ENCODE measurements around the gene OTUD5. TPM values are rescaled to one million over a fixed set of nuclear protein-coding genes. Genes with fewer than 3 reads are reported as not detected.

Gene OTUD5
- total RNA-seq, 2 experiments from 2014 or later = 60.7 to 62.4 TPM

- H3K4me3 Mint-ChIP-seq = peak overlapping the region; percentile 78
- DNase-seq = peak; percentile 40
- no peaks in the 10 kb centered on the region for H3K27me3 Mint-ChIP-seq
- POLR2A ChIA-PET = interaction anchor here (1.0 to 7.2 kb wide), 7 partner anchors 19 to 256 kb away, joined by 3 to 51 read pairs (median 5); partner anchors contain the start of genes HDAC6, PIM2, PQBP1 and SLC35A2
- H3K36me3 Mint-ChIP-seq = peaks cover 33% of the 10 kb centered on the region
- no peaks in the 10 kb centered on the region for H3K9me3 Mint-ChIP-seq
- ATAC-seq (ENCODE audit: low read depth) = peak; percentile 30
- H3K27ac Mint-ChIP-seq = peak overlapping the region; percentile 96
- H3K4me1 Mint-ChIP-seq = peaks cover 68% of the 10 kb centered on the region
These were observed 17.7 kb downstream of the OTUD5 start for GRCh38 chrX:48939524-48940228.

GRCh38 chrX:48938721-48939425 is 18.5 kb downstream of the OTUD5 start:
- Mint-ChIP-seq H3K27me3 (no peaks in the 10 kb centered on the region), H3K27ac (peak overlapping the region; percentile 96), H3K36me3 (peaks cover 38% of the 10 kb centered on the region), H3K9me3 (no peaks in the 10 kb centered on the region), H3K4me1 (peaks cover 64% of the 10 kb centered on the region), H3K4me3 (peak overlapping the region; percentile 78)
- peak; percentile 56 for DNase-seq
- ATAC-seq (ENCODE audit: low read depth) = peak; percentile 28
- POLR2A ChIA-PET = interaction anchor here (1.0 to 7.2 kb wide), 9 partner anchors 14 to 255 kb away, joined by 3 to 51 read pairs (median 4); partner anchors contain the start of genes GRIPAP1, OTUD5, PIM2 and SLC35A2

DNA sequence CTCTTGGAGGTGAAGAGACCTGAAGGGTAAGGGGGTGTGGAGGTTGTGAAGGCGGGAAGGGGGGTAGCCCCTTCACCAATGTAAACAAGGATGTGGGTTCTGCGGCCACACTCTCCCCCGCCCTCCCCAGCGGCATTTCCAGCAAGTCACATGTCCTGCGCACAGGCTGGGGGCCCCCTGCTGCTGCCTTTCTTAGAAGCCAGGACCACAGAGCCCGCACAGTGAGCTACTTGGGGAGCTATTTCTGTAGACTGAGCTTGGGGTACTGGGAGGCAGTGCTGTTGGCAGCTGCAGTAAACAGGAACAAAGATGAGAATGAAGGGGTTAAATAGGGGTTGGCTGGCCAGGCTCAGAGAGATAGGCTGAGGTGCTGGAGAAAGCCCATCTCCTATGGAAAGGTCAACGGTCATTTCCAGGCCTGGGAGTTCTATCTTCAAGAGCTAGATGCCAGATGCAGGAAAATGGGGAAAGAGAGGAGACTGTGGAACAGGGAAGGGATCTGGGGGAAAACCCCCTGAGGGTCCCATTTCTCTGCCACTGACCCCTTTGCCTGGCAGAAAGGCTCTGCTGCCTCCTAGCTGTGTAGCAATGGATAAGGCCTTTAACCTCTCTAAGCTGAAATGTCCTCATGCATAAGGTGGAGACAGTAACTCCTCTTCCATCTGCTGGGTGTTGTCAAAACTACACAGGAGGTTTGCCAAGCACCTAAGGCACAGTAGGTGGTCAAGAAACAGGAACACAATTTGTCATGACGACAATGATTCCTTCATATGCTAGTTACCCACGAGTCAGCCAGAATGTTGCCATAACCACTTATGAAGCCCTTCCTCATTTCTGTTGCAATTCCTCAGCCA is 20.1 kb downstream of the OTUD5 start:
- POLR2A ChIA-PET = interaction anchor here (0.6 to 7.2 kb wide), 12 partner anchors 15 to 261 kb away, joined by 3 to 51 read pairs (median 4); partner anchors contain the start of genes GRIPAP1, OTUD5, PIM2 and PQBP1
- Mint-ChIP-seq H3K36me3 (peaks cover 39% of the 10 kb centered on the region), H3K9me3 (no peaks in the 10 kb centered on the region), H3K4me1 (peaks cover 57% of the 10 kb centered on the region), H3K27ac (peak overlapping the region; percentile 96), H3K27me3 (no peaks in the 10 kb centered on the region), H3K4me3 (peak overlapping the region; percentile 78)
- ATAC-seq (ENCODE audit: low read depth) = peak; percentile 83
- peak; percentile 83 for DNase-seq

- H3K36me3 Mint-ChIP-seq = peaks cover 35% of the 10 kb centered on the region
These were observed 20.9 kb downstream of the OTUD5 start for GRCh38 chrX:48936429-48937053.

GRCh38 chrX:48935301-48935670 is 22.1 kb downstream of the OTUD5 start:
- ATAC-seq (ENCODE audit: low read depth) = no peak
- Mint-ChIP-seq H3K36me3 (peaks cover 29% of the 10 kb centered on the region), H3K9me3 (no peaks in the 10 kb centered on the region), H3K4me3 (no peak overlapping the region), H3K27ac (no peak overlapping the region), H3K27me3 (no peaks in the 10 kb centered on the region), H3K4me1 (peaks cover 41% of the 10 kb centered on the region)
- DNase-seq = no peak
- POLR2A ChIA-PET = no interaction called here

More at GRCh38 chrX:48936429-48937053, 20.9 kb downstream of the OTUD5 start:
- Mint-ChIP-seq H3K4me3 (peak overlapping the region; percentile 78), H3K27me3 (no peaks in the 10 kb centered on the region), H3K27ac (peak overlapping the region; percentile 96), H3K9me3 (no peaks in the 10 kb centered on the region), H3K4me1 (peaks cover 50% of the 10 kb centered on the region)
- DNase-seq (no peak), ATAC-seq (ENCODE audit: low read depth) (no peak)
- POLR2A ChIA-PET = interaction anchor here (0.8 to 7.2 kb wide), 8 partner anchors 13 to 245 kb away, joined by 3 to 51 read pairs (median 4); partner anchors contain the start of genes OTUD5, PIM2 and SLC35A2

DNA sequence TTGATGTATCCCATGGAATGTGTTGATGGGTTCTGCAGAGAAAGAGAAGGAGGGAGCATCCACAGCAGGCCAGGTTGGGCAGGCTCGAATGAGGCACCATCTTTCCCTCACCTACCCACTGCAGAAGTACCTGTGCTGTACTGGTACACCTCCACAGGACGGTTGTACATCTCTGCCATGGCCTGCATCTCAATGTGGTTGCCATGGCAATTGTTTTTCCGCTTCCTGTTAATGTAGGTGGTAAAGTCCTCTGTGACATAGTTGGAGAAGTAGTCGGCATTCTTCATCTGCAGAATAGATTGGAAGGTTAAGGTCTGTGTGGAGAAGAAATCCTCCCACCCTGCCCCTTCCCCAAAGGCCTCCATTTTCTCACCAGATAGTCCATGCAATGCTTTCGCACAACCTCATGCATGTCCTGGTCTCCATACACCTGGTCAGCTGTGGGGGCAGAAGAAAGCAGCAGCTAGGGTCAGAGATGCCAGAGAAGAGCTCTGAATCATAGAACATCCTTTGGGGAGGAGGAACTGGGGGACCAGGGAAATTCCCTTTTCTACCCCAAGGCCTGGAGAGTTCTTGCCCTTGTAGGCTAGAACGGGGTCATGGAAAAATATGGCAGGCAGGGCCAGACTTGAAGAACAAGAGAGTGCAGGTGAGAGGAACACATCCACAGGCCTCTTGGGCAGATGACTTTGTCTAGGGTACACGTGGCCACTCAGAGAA is 22.7 kb downstream of the OTUD5 start:
- H3K36me3 Mint-ChIP-seq = peaks cover 31% of the 10 kb centered on the region
- H3K27me3 Mint-ChIP-seq = no peaks in the 10 kb centered on the region
- H3K27ac Mint-ChIP-seq = no peak overlapping the region
- H3K4me3 Mint-ChIP-seq = no peak overlapping the region
- ATAC-seq (ENCODE audit: low read depth) = no peak
- H3K9me3 Mint-ChIP-seq = no peaks in the 10 kb centered on the region
- peaks cover 37% of the 10 kb centered on the region for H3K4me1 Mint-ChIP-seq
- POLR2A ChIA-PET = no interaction called here
- no peak for DNase-seq

DNA sequence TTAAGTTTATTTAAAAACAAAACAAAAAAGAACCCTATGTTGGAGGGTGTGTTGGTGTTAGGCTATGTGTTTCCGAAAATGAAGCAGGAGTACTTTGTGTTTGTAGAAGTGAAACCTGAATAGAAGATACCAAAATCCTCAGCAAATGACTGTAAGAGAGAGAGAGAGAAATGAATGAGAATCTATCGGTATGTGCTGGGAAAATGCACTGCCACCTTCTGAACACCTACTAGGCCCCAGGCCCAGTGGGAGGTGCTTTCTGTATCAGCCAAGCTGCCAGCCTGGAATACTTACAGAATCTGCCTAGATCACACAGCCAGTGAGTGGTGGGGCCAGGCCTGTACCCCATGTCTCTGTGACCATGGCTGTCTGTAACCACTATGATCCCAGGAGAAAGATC is 23.6 kb downstream of the OTUD5 start:
- ATAC-seq (ENCODE audit: low read depth) (no peak), DNase-seq (no peak)
- no peak overlapping the region for H3K4me3 Mint-ChIP-seq
- H3K4me1 Mint-ChIP-seq = peaks cover 28% of the 10 kb centered on the region
- no peaks in the 10 kb centered on the region for H3K27me3 Mint-ChIP-seq
- POLR2A ChIA-PET = no interaction called here
- no peak overlapping the region for H3K27ac Mint-ChIP-seq
- H3K36me3 Mint-ChIP-seq = peaks cover 31% of the 10 kb centered on the region
- no peaks in the 10 kb centered on the region for H3K9me3 Mint-ChIP-seq

DNA sequence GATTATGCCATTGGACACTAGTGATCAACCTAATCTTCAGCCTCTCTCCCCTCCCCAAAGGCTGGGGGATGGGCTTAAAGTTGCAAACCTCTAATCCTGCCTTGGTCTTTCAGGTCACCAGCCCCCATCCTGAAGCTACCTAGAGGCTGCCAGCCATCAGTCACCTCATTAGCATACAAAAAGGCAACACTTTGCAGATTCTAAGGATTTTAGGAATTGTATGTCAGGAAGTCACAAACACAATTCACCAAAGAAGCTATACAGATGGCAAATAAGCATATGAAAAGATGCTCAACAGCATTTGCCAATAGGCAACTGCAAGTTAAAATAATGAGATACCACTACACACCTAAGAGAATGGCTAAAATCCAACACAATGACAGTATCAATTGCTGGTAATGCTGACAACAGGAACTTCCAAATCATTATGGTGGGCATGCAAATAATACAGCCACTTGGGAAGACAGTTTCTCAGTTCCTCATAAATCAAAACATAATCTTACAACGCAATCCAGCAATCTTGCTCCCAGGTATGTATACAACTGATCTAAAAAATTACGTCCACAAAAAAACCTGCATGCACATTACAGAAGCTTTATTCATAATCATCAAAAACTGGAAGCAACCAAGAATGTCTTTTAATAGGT is 29.5 kb downstream of the OTUD5 start:
- H3K27ac Mint-ChIP-seq = no peak overlapping the region
- H3K27me3 Mint-ChIP-seq = no peaks in the 10 kb centered on the region
- ATAC-seq (ENCODE audit: low read depth) = no peak
- DNase-seq = no peak
- POLR2A ChIA-PET = no interaction called here
- H3K9me3 Mint-ChIP-seq = no peaks in the 10 kb centered on the region
- peaks cover 16% of the 10 kb centered on the region for H3K36me3 Mint-ChIP-seq
- H3K4me3 Mint-ChIP-seq = no peak overlapping the region
- H3K4me1 Mint-ChIP-seq = peaks cover 12% of the 10 kb centered on the region

- Mint-ChIP-seq H3K9me3 (no peaks in the 10 kb centered on the region), H3K27ac (no peak overlapping the region), H3K4me1 (peaks cover 12% of the 10 kb centered on the region), H3K27me3 (no peaks in the 10 kb centered on the region), H3K36me3 (peaks cover 15% of the 10 kb centered on the region), H3K4me3 (no peak overlapping the region)
- ATAC-seq (ENCODE audit: low read depth) (no peak), DNase-seq (no peak)
- POLR2A ChIA-PET = no interaction called here
These were observed 30.3 kb downstream of the OTUD5 start for GRCh38 chrX:48927123-48927522.

DNA sequence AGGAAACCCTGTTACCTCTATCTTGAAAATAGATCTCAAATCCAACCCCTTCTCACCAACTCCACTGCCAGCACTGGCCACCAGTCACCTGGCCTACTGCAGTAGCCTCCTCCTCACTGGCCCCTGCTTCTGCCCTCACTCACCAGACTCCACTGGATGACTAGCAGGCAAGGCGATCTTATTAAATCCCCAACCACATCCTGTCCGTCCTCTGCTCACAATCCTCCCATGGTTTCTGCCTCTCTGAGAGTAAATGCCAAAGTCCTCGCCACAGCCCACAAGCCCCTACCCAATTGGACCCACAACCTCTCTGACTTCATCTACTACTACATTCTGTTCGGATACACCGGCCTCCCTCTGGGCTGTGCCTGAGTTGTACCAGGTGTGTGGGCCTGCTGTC is 33.1 kb downstream of the OTUD5 start:
- H3K36me3 Mint-ChIP-seq = peaks cover 14% of the 10 kb centered on the region
- H3K9me3 Mint-ChIP-seq = no peaks in the 10 kb centered on the region
- peak overlapping the region; percentile 66 for H3K27ac Mint-ChIP-seq
- no peaks in the 10 kb centered on the region for H3K27me3 Mint-ChIP-seq
- POLR2A ChIA-PET = interaction anchor here (1.3 kb wide), 1 partner anchor 12 kb away, joined by 4 read pairs; no protein-coding TSS in a partner anchor
- no peak for DNase-seq
- no peak overlapping the region for H3K4me3 Mint-ChIP-seq
- ATAC-seq (ENCODE audit: low read depth) = no peak
- peaks cover 28% of the 10 kb centered on the region for H3K4me1 Mint-ChIP-seq

GRCh38 chrX:48923771-48924170 is 33.6 kb downstream of the OTUD5 start:
- no peak for ATAC-seq (ENCODE audit: low read depth)
- no peak overlapping the region for H3K4me3 Mint-ChIP-seq

DNA sequence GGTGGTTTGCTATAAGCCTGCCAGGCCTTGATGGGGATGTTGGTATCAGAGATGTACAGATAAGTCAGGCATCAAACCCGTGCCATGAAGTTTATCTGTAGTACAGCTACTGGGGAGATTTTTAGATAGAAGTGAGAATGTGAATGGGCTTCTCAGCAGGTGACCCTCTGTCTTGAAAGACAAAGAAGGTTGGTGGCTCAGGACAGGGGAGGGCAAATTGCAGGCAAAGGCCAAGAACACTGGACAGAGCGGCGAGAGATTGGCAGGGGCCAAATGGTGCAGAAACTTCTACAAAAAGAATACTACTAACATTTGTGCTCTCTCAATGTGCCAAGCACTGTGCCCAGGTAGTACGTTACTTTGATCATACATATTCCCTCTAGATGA is 36.7 kb downstream of the OTUD5 start:
- no peaks in the 10 kb centered on the region for H3K27me3 Mint-ChIP-seq
- no peaks in the 10 kb centered on the region for H3K9me3 Mint-ChIP-seq
- ATAC-seq (ENCODE audit: low read depth) (no peak), DNase-seq (no peak)
- H3K4me1 Mint-ChIP-seq = peaks cover 32% of the 10 kb centered on the region
- peak overlapping the region; percentile 97 for H3K4me3 Mint-ChIP-seq
- peak overlapping the region; percentile 93 for H3K27ac Mint-ChIP-seq
- H3K36me3 Mint-ChIP-seq = peaks cover 22% of the 10 kb centered on the region
- POLR2A ChIA-PET = interaction anchor here (0.6 to 4.2 kb wide), 3 partner anchors 11 to 38 kb away, joined by 3 to 51 read pairs (median 4); no protein-coding TSS in a partner anchor

More at GRCh38 chrX:48923771-48924170, 33.6 kb downstream of the OTUD5 start:
- Mint-ChIP-seq H3K27me3 (no peaks in the 10 kb centered on the region), H3K27ac (peak overlapping the region; percentile 66), H3K36me3 (peaks cover 14% of the 10 kb centered on the region), H3K9me3 (no peaks in the 10 kb centered on the region), H3K4me1 (peaks cover 30% of the 10 kb centered on the region)
- DNase-seq = no peak
- POLR2A ChIA-PET = interaction anchor here (1.3 kb wide), 1 partner anchor 12 kb away, joined by 4 read pairs; no protein-coding TSS in a partner anchor
